ENCODE data around the gene PDCD4. TPM values are rescaled to one million over a fixed set of nuclear protein-coding genes. Genes with fewer than 3 reads are reported as not detected.

PDCD4 gene
- total RNA-seq, 4 donors from 2014 or later, result 17.4 to 157 (median 138) TPM

GRCh38 chr10:110851020-110851612 lies 20.6 kb upstream of the PDCD4 start:
- intact Hi-C loops (cut with DNase I; ENCODE audit: low total_unique reads), result no loop called here
- H3K27ac ChIP-seq, result no peak overlapping the region
- H3K4me3 ChIP-seq, result no peak overlapping the region

GRCh38 chr10:110852255-110852896 lies 19.4 kb upstream of the PDCD4 start:
- H3K9me3 ChIP-seq, result no peaks in the 10 kb centered on the region
- H3K27me3 ChIP-seq, result no peaks in the 10 kb centered on the region
- DNase-seq, result peak in 1 of 2 donors; percentile 7
- no peaks in the 10 kb centered on the region for H3K4me1 ChIP-seq
- no peak overlapping the region for H3K4me3 ChIP-seq
- H3K36me3 ChIP-seq, result no peaks in the 10 kb centered on the region
- TF ChIP-seq CTCF (IDR thresholded peaks at IDR 0.05) (no peak), POLR2A (IDR thresholded peaks at IDR 0.05) (no peak)
- no peak overlapping the region for H3K27ac ChIP-seq
- intact Hi-C loops (cut with DNase I; ENCODE audit: low total_unique reads), result no loop called here

More at GRCh38 chr10:110851020-110851612, 20.6 kb upstream of the PDCD4 start:
- no peaks in the 10 kb centered on the region for H3K4me1 ChIP-seq
- no peaks in the 10 kb centered on the region for H3K9me3 ChIP-seq
- TF ChIP-seq CTCF (IDR thresholded peaks at IDR 0.05) (no peak), POLR2A (IDR thresholded peaks at IDR 0.05) (no peak)
- H3K36me3 ChIP-seq, result no peaks in the 10 kb centered on the region
- H3K27me3 ChIP-seq, result no peaks in the 10 kb centered on the region
- DNase-seq, result no peak

GRCh38 chr10:110852947-110853346 lies 18.8 kb upstream of the PDCD4 start:
- intact Hi-C loops (cut with DNase I; ENCODE audit: low total_unique reads), result no loop called here
- no peaks in the 10 kb centered on the region for H3K9me3 ChIP-seq
- no peak overlapping the region for H3K27ac ChIP-seq
- no peaks in the 10 kb centered on the region for H3K27me3 ChIP-seq
- DNase-seq, result no peak
- H3K4me3 ChIP-seq, result no peak overlapping the region
- TF ChIP-seq POLR2A (IDR thresholded peaks at IDR 0.05), result no peak
- no peak for TF ChIP-seq CTCF (IDR thresholded peaks at IDR 0.05)
- no peaks in the 10 kb centered on the region for H3K36me3 ChIP-seq
- H3K4me1 ChIP-seq, result no peaks in the 10 kb centered on the region

- Histone ChIP-seq H3K4me3 (no peak overlapping the region), H3K4me1 (no peaks in the 10 kb centered on the region), H3K36me3 (no peaks in the 10 kb centered on the region), H3K9me3 (no peaks in the 10 kb centered on the region), H3K27ac (no peak overlapping the region), H3K27me3 (no peaks in the 10 kb centered on the region)
- TF ChIP-seq CTCF (IDR thresholded peaks at IDR 0.05) (no peak), POLR2A (IDR thresholded peaks at IDR 0.05) (no peak)
- no peak for DNase-seq
- intact Hi-C loops (cut with DNase I; ENCODE audit: low total_unique reads), result no loop called here
Observed at GRCh38 chr10:110853921-110854605, 17.7 kb upstream of the PDCD4 start.
